DMS53 (cell line): ENCODE measurements around the gene CDC42EP1.
A peak's percentile ranks its signal among the peaks of the same experiment; 100 is the strongest.

Source experiments
- DNase-seq: peaks from one replicate; lab custom pipeline; 2025; lab: John Stamatoyannopoulos, UW

Gene CDC42EP1

DNA sequence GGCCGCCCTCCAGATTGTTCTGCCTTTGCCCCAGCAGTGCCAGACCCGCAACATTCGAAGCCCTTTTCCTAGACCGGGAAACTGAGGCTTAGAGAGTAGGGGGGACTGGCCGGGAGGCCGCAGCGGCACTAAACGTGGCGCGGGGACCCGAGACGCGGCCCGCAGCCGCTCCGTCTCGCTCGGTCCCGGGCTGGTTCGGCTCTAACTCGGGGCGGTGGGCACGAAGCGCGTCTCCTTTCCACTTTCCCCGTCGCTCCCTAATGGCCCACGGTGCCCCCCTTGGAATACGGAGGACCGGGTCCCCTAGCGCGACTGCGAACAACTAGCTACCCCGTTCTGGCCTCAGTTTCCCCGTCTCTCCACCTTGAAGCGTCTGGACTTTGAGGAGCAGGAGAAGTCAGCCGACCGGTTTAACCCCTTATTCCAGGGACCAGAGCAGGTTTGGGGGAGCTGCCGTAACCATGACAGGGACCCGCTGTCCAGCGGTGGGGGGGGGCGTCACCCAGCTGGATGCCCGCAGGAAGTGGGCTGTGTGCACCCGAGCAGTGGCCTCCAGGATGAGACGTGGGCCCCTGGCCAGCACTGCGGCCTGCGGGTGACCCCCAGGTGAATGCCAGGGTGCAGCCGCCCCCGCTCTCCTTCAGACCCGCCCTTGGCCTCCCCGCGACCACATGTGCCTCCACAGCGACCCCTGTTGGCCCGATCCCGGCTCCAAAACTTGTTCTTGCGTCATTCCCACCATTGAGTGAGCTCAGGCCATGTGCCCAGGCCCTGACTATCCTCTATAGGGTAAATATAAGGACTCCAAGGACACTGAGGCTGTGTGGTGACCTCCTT, 1.1 kb downstream of the CDC42EP1 start:
- peak; percentile 63 for DNase-seq

DNA sequence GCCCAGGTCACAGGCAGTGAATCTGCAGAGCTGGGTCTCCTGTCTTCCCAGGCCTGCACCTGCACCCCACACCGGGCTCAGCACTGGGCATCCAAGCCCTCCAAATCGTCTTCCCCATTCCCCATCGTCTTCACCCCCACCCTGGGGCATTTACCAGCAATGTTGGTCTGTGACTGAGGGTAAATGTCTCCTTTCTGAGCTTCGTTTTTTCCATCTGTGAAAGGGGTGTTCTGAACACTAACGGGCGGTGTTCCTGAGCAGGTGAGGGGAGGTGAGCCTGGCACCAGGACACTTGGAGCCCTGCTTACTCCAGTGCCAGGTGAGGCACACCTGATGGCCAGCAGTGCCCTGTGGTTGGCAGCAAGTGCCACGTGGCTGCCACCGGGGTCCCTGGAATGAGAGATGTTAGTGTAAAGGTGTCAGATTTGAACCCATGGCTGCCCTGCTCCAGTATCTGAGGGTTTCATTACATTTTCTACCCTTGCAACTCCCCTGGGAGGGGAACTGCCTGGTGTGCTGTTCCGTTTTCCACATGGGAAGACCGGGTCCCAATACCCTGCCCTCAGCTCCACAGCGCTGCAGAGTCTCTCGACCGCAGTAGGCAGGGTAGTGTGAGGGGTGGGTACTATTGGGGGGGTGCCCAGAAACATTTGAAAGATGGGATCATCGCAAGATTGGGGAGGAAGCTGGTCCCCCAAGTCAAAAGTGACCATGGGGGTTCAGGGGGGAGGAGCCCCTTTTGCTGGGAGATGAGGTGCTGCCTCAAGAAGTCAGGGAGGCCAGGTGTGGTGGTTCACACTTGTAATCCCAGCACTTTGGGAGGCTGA, 2.0 kb downstream of the CDC42EP1 start:
- no peak for DNase-seq

DNA sequence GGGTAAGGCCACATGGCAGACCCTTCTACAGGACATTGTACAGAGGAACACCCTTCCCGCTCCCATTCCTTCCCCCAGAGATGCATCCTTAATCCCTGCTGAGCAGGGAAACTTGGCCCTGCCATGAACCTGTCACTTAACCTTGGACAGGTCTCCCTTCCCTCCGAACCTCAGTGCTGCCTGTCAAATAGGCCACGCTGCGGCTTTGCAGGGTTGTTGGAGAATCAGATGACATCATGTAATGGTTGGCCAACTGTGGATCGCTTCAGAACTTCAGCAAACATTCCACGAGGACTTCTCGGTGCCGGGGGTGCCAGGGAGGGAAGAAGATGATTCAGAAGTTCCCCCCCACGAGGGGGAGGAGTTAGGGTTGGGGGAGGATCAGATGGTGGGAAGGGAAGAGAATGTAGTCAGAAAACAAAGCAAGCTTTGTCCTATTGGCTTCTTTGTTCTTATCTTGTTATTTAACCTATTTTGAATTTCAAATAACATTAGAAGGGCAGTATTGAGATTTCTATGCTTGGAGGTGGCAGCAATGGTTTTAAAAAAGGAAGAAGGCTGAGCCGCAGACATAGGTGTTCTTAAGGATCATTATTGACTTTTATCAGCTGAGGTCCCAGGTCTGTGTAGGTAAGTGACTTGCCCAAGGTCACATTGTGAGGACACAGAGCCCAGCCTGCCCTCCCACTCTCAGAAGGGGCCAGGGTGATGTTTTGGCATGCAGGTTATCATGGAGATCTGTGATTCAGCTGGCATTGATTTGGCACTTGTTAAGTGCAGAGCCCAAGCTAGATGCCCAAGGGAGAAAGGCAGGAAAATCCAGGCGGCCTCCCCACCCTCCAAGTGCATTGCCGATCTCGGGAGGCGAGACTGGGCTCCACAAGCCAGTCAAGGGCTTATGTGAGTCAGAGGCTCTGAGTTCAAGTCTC, 3.1 kb downstream of the CDC42EP1 start:
- DNase-seq = peak; percentile 52

DNA sequence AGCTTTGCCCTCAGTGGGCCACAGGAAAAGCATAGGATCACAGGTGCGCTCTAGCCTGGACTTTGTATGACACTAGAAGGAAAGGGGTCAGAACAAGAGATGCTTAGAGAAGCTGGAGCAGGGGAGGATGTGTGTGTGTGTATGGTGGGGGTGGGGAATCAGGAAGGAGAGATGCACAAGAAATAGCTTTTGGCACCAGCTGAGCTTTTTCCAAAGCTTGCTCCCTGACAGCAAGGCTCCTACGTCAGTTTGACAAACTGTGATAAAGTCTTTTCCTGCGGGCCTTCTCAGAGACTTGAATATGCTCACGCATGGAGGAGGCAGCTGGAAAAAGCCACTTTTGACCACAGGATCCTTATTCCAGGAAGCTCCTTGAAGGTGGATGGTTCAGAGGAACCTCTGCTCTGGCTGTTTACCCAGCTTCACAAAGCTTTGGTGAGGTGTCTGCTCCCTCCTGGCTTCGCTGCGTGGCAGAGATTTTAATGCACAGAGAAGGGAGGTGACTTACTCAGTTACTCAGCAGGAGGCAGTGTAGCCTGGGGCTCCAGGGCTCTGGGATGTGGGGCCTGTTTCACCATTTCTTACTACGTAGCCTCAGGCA, 3.9 kb downstream of the CDC42EP1 start:
- no peak for DNase-seq

DNA sequence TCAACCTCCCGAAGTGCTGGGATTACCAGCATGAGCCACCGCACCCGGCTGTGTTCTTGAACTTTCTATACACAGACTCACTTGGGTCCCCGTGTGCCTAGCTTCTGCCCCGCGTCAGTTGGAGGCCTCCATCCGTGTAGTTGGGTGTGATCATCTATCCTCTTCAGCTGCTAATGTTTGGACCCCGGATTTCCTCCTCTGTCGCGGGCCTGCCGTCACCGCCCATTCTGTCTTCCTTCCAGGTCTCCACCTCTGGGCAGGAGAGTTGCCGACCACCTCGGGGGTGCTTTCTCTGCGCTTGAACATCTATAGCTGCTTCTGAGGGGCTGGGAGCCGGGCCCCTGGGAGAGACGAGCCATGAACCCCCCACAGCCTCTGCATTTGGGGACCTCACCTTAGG, 5.5 kb downstream of the CDC42EP1 start:
- DNase-seq = no peak

DNA sequence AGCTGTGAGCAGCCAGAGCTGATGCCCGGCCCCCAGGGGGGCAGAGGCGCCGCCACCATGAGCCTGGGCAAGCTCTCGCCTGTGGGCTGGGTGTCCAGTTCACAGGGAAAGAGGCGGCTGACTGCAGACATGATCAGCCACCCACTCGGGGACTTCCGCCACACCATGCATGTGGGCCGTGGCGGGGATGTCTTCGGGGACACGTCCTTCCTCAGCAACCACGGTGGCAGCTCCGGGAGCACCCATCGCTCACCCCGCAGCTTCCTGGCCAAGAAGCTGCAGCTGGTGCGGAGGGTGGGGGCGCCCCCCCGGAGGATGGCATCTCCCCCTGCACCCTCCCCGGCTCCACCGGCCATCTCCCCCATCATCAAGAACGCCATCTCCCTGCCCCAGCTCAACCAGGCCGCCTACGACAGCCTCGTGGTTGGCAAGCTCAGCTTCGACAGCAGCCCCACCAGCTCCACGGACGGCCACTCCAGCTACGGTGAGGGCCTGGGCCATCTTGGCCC, 6.1 kb downstream of the CDC42EP1 start:
- DNase-seq = no peak

DNA sequence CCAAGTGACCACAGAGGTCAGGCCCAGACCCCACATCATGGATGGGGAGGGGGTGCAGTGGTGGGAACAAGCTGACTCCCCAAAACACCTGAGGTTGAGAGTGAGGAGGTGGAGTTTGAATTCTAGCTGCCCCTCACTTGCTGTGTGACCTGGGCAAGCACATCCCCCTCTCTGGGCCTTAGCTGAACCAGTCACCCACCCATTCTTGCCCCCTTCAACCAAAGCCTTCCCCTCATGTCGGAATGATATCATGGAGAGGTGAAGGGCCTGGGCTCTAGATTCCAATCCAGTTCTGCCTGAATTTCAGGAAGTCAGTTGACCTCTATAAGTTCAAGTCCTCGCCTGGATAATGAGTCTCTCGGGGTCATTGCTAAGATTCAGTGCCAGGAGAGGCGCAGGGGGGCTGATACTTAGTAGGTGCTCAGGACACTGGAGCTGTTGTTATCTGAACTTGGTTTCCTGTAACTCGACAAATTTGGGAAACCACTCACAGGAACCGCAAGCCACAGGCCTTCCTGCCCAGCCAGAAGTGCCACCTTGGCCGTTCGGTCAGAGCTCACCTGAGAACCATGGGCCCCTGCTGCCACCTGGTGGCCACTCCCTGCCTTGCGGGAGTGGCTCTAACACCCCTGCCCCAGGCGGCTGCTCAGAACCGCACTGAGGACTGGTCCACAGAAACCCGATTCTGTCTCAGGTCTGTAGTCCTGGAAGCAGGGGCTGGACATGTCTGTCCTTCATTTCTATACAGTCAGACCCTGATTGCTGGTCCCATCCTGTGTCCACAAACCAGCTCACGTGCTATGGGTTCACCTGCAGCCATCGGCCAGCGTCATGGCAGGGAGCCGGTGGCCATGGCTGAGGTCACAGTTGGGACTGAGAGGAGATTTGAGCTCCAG, 6.9 kb downstream of the CDC42EP1 start:
- peak; percentile 71 for DNase-seq

DNA sequence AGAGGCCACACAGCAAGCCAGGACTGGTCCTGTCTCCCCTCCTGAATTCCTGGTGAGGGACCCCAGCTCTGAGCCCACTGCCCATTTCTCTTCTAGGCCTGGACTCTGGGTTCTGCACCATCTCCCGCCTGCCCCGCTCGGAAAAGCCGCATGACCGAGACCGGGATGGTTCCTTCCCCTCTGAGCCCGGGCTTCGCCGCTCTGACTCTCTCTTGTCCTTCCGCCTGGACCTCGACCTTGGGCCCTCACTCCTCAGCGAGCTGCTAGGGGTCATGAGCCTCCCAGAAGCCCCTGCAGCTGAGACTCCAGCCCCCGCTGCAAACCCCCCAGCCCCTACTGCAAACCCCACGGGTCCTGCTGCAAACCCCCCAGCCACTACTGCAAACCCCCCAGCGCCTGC, 7.7 kb downstream of the CDC42EP1 start:
- DNase-seq = no peak

DNA sequence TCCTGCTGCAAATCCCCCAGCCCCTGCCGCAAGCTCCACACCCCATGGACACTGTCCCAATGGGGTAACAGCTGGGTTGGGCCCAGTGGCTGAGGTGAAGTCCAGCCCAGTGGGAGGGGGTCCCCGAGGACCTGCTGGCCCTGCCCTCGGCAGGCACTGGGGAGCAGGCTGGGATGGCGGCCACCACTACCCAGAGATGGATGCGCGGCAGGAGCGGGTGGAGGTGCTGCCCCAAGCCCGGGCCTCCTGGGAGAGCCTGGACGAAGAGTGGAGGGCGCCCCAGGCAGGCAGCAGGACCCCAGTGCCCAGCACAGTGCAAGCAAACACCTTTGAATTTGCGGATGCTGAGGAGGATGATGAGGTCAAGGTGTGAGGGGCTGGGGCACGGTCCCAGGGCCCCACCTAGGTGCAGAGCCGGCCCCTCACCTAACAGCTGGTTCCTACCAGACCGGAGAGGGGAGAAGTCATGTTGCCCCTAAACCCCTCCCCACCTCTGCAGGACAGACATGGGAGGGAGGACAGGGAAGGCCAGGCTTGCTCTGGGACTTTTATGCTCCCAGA, 8.2 kb downstream of the CDC42EP1 start:
- DNase-seq = no peak

DNA sequence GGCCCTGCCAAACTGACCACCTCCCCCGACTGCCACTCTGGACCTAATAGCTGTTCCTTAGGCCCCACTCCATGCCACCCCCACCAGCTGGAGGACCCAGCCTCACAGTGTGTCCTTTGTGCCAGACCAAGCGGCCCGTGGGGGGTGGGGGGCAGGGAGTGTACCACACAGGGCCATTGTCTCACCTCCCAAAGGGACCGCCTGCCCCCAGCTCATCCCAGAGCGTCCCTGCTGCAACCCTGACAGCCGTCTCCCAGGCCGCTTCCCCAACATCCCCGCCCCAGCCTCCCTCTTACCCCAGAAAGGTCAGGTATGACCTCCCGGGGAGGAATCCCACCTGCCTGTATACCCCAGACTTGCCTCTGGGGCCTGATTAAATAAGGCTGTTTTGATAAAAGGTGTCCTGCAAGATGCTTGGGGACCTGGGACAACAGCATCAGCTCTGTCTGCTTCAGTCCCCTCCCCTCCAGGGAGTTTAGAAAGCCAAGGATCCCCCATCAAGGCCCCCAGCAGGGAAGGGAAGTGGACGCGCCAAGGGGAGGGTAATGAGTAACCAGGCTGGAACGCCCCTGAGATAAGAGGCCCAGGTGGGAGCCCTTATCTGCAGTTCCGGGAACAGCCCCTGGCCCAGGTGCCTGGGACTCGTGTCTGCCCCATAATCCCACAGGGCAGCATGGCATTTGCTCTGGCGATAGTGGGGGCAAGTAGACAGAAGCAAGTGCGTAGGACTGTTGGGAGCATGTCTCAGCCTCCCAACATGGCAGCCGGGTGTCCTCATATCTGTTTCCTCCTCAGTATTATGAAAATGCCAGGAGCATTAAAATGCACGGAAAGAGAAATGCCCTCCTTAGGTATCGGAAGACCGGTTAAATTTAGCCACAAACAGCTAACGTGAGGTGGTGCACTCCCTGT, 9.0 kb downstream of the CDC42EP1 start:
- peak; percentile 31 for DNase-seq

DNA sequence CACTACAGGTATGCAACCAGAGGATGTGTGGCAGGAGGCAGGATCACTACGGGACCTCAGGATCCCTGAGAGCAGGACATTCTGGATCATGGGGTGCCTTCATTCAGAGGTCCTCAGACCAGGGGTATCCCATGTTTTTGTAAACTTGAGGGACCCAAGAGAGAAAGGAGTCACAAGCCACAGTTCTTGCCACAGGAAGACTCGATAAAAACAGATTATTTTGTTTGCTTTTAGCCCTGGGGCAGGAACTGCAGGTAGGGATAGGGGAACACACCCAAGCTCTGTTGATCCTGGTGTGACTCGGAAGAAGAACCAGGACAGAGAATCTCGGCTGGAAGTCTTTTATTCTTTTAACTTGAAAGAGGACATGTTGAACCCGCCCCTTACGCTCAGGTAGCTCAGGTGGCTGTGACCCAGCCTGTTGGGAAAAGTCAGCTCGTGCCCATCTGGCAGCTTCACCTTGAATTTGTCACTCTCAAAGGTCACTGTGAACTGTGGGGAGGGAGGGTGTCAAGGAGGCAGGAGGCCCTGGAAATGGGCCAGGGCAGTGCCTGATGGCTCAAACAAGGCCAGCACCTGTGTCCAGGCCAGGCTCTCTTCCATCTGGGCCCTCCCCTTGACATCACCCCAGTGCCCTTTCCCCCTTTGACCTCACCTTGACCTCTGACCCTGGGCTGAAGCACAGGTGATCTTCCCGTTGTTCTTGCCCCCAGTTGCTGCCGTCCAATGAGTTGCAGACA, 9.8 kb downstream of the CDC42EP1 start:
- no peak for DNase-seq

DNA sequence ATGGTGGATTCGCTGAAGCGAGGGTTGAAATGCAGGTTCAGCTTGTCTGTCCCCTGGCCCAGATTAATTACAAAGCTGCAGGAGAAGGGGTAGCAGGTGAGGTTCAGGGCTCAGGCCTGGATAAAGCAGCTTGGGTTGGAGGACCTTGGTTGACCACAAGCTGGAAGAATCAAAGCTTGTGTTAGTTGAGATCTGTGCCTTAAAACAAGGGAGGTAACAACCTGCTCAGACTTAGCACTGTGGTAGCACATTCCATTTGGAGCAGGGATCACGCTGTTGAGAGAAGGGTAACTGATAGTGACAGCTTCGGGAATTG, 10.3 kb downstream of the CDC42EP1 start:
- no peak for DNase-seq

DNA sequence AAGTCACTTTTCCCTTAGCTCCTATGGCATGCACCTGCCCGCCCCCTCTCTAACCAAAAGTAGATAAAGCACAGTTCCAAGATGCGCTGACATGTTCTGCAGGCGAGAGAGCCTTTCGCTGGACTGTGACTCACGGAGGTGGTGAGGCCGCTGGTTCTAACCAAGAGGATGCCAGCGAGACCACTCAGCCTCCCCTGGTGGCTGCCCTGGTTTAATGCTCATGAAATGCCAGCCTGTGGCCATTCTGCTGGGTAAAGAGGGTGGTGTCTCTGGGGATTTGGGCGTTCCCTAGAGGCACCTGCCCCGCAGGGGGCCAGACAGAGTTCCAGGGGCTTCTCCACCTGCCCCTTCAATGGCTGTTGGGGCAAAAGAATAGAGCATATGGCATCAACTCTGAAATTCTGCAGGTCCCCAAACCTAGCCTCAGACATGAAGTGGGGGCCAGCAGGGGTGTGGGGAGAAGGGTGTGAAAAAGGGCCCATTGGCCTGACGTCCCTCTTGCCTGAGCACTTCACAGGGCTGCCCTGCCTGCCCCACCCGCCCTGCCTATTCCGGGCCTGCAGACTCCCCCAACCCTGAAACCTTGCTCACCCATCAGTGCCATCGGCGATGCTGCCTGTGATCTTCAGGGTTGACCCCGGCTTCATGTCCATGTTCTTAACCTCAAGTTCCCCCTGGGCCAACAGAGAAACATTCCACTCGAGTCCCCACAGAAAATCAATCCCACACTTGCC, 11.1 kb downstream of the CDC42EP1 start:
- DNase-seq = no peak

DNA sequence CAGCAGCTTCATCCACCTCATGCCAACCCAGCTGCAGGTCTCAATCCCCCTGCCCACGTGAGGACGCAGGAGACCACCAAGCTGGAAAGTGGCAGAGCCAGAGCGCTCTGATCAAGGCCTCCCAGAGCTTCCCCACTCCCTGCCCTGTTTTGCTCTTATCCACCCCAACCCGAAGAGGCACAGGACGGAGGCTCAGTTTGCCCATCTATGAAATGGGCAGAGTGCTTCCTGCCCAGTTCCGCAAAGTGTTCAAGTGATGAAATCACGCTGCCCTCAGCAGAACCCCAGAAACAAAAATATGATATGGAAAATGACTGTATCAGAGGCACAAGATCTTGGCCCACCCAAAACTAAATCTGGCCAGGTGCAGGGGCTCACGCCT, 11.7 kb downstream of the CDC42EP1 start:
- no peak for DNase-seq

DNA sequence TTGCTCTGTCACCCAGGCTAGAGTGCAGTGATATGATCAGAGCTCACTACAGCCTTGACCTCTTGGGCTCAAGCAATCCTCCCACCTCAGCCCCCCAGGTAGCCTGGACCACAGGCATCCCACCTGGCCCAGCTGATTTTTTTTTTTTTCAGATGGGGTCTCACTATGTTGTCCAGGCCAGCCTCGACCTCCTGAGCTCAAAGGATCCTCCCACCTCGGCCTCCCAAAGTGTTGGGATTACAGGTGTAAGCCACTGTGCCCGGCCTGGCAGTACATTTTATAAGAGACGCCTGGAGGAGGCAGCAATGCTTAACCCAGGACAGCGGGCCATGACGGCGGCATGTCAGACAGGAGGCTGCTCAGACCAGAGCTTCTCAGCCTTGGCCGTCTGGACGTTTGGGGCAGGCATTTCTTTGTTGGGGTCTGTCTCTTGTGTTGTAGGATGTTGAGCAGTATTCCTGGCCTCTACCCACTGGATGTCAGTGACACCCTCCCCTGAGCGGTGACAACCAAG, 15.3 kb downstream of the CDC42EP1 start:
- DNase-seq = no peak

DNA sequence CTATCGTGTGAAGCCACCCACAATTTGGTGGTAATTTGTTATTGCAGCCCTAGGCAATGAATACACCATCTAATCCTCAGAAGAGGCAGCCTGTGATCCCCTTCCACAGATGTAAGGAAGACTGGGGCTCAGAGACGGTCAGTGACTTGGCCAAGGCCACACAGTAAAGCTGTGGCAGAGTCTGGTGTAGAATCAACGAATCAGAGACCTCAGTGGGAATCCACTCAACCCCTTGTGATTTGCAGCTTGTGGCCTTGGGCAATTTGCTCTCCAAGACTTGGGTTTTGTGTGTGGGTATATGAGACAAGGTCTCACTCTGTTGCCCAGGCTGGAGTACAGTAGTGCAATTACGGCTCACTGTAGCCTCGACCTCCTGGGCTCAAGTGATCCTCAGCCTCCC, 17.7 kb downstream of the CDC42EP1 start:
- no peak for DNase-seq

DNA sequence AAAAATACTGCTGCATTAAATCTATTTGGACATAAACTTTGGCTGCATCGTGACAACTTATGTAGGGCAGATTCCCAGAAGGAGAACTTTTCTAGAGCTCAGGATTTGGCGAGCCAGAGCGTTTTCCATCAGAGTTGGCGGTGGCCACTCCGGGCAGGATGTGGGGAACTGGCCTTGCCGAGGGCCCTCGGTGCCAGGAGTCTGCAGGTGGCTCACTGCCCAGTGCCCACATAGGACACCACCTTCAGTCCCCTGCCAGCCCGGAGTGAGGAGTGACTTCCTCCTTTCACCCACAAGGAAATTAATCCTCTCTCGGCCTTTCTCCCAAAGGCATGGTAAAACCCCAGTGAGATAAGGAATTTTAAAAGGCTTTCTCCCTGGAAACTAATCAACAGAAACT, 21.2 kb downstream of the CDC42EP1 start:
- no peak for DNase-seq

DNA sequence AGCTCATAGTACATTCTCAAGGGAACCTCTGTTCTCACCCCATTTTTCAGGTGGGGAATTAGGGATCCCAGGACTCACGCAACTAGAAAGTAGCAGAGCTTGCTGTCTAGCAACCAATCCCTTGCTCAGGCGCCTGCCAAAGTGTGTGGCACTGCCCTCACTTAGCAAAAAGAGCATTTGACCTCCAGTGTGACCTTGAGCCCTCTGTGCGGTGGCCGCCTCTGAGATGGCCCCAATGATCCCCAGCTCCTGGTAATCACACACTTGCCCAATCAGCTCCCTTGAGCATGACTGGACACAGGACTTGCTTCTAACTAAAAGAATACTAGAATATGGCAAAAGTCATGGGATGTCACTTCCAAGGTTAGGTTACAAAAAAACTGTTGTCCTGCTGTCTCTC, 22.2 kb downstream of the CDC42EP1 start:
- DNase-seq = no peak
